A673 (cell line): ENCODE measurements around the gene C19orf67.

Source experiments
- CTCF ChIP-seq: fragments of 300-800, 200-600 bp; sonication (generic); conservative IDR thresholded peaks from 2 replicates; pipeline ENCODE4 v1.5.1; 2017; ENCODE audit warnings: low read depth, mild to moderate bottlenecking, antibody characterized with exemption, low read length, moderate library complexity, mixed read lengths
- EZH2 ChIP-seq: fragments of 200-600 bp; sonication (generic); IDR thresholded peaks from 2 replicates; pipeline ENCODE4 v1.6.1; 2017; ENCODE audit warnings: borderline replicate concordance, low read depth, mild to moderate bottlenecking, mixed read lengths, antibody characterized with exemption, low read length; ENCODE audit not compliant: poor library complexity, severe bottlenecking

DNA sequence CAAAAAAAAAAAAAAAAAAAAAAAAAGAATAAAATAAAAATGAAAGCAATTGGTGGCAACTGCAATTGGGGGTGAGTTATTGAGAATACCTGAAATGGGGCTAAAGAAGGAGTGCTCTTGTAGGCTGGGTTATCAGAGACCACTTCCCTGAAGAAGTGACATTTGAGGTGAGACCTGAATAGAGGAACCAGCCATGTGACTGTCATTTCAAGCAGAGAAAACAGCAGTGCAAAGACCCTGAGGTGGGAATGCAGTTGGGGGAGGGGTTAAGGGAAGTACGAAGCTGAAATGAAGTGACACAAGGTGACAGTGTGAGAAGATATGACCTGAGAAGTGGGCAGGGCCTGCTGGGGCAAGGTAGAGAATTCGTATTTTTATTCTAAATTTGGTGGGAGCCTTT, 19.4 kb downstream of the C19orf67 start:
- TF ChIP-seq CTCF (no peak), EZH2 (no peak)
